ENCODE data around the gene TMEM72.

The TMEM72 gene

GRCh38 chr10:44956717-44957706 lies 45.9 kb downstream of the TMEM72 start:
- no peak for DNase-seq

GRCh38 chr10:44958196-44958897 lies 47.2 kb downstream of the TMEM72 start:
- no peak for DNase-seq

GRCh38 chr10:44958898-44959246 lies 47.7 kb downstream of the TMEM72 start:
- no peak for DNase-seq

GRCh38 chr10:44959247-44960087 lies 48.3 kb downstream of the TMEM72 start, which contains the start of gene RASSF4:
Gene RASSF4, plus strand, starts transcription at chr10:44959802. Its CDS starts 10,401 bp downstream, at chr10:44970203.
- peak; percentile 83 to 92 for DNase-seq

- no peak for DNase-seq
Observed at GRCh38 chr10:44960088-44960460, 48.9 kb downstream of the TMEM72 start.

- no peak for DNase-seq
Observed at GRCh38 chr10:44960482-44961229, 49.5 kb downstream of the TMEM72 start.

- DNase-seq: no peak
Observed at GRCh38 chr10:44961230-44961571, 50.1 kb downstream of the TMEM72 start.

- no peak for DNase-seq
Observed at GRCh38 chr10:44961931-44962750, 51.0 kb downstream of the TMEM72 start.

GRCh38 chr10:44962870-44963738 lies 52.0 kb downstream of the TMEM72 start:
- DNase-seq: peak in 1 of 2 donors; percentile 67

- DNase-seq: peak; percentile 93 to 95
Observed at GRCh38 chr10:44963772-44964633, 52.9 kb downstream of the TMEM72 start.

GRCh38 chr10:44965104-44965503 lies 54.0 kb downstream of the TMEM72 start:
- no peak for DNase-seq

GRCh38 chr10:44965651-44966097 lies 54.5 kb downstream of the TMEM72 start:
- no peak for DNase-seq

- DNase-seq: no peak
Observed at GRCh38 chr10:44966129-44966815, 55.1 kb downstream of the TMEM72 start.

- no peak for DNase-seq
Observed at GRCh38 chr10:44966816-44967509, 55.8 kb downstream of the TMEM72 start.

GRCh38 chr10:44967616-44968015 lies 56.5 kb downstream of the TMEM72 start:
- DNase-seq: no peak

- DNase-seq: peak in 1 of 2 donors; percentile 52
Observed at GRCh38 chr10:44968091-44968490, 57.0 kb downstream of the TMEM72 start.

- no peak for DNase-seq
Observed at GRCh38 chr10:44968500-44969400, 57.6 kb downstream of the TMEM72 start.

Measured in hippocampal formation (tissue), 2 donors.